Suprapubic skin (tissue), 4 donors: ENCODE data around the gene TLE7. TPM values are rescaled to one million over a fixed set of nuclear protein-coding genes. Genes with fewer than 3 reads are reported as not detected.
A peak's percentile ranks its signal among the peaks of the same experiment; 100 is the strongest.

ENCODE experiments used
- DNase-seq, 2 donors: peaks; one replicate each; pipeline ENCODE4 v3.0.0-alpha.2; 2019; ENCODE audit warnings: low spot score in 2 of 2
- H3K27ac ChIP-seq: fragments of 200-600 bp; sonication (generic); one replicate; pipeline ENCODE4 v1.5.1; 2019
- H3K27me3 ChIP-seq: fragments of 200-600 bp; sonication (generic); one replicate; pipeline ENCODE4 v1.5.1; 2019
- H3K36me3 ChIP-seq: fragments of 200-600 bp; sonication (generic); one replicate; pipeline ENCODE4 v1.5.1; 2019
- H3K4me1 ChIP-seq: fragments of 200-600 bp; sonication (generic); one replicate; pipeline ENCODE4 v1.5.1; 2019
- H3K4me3 ChIP-seq: fragments of 200-600 bp; sonication (generic); one replicate; pipeline ENCODE4 v1.5.1; 2019; ENCODE audit warnings: mild to moderate bottlenecking
- H3K9me3 ChIP-seq: fragments of 200-600 bp; sonication (generic); one replicate; pipeline ENCODE4 v1.5.1; 2019
- EP300 ChIP-seq: sonication (generic); formaldehyde crosslinking; IDR thresholded peaks from one replicate; pipeline ENCODE4 v1.6.1; 2017; ENCODE audit warnings: antibody characterized with exemption
- POLR2A ChIP-seq, 2 donors: fragments of 450-650 bp; IDR thresholded peaks; one replicate each; pipeline ENCODE4 v1.6.1; 2017; ENCODE audit warnings: antibody characterized with exemption in 2 of 2, mild to moderate bottlenecking in 2 of 2, moderate library complexity in 2 of 2
- POLR2AphosphoS5 ChIP-seq, 3 donors: sonication (generic); formaldehyde crosslinking; IDR thresholded peaks; one replicate each; pipeline ENCODE4 v1.6.1; 2017; ENCODE audit warnings: antibody characterized with exemption in 3 of 3
- WGBS: methylation state at CpG from one replicate; pipeline ENCODE4 v1.1.5; 2018; 5-methylcytosine and 5-hydroxymethylcytosine counted together
- total RNA-seq, 4 donors: library from RNA; depleted of rRNA; stranded (reverse); fragments of >200 nt; gene quantifications; one replicate each; pipeline ENCODE4 v1.1.0, GENCODE V29; 2016
- TF ChIP-seq, protein P1 (sequence below), 2 donors: fragments of 200-600 bp in 1 of 2; fragments of 450-650 bp in 1 of 2; sonication (generic) in 1 of 2; IDR thresholded peaks; one replicate each; pipeline ENCODE4 v1.5.1; 2016 to 2019; ENCODE audit warnings: antibody characterized with exemption in 2 of 2, mild to moderate bottlenecking in 1 of 2, moderate library complexity in 1 of 2

Gene TLE7
- total RNA-seq, 4 donors from 2014 or later = not detected

DNA sequence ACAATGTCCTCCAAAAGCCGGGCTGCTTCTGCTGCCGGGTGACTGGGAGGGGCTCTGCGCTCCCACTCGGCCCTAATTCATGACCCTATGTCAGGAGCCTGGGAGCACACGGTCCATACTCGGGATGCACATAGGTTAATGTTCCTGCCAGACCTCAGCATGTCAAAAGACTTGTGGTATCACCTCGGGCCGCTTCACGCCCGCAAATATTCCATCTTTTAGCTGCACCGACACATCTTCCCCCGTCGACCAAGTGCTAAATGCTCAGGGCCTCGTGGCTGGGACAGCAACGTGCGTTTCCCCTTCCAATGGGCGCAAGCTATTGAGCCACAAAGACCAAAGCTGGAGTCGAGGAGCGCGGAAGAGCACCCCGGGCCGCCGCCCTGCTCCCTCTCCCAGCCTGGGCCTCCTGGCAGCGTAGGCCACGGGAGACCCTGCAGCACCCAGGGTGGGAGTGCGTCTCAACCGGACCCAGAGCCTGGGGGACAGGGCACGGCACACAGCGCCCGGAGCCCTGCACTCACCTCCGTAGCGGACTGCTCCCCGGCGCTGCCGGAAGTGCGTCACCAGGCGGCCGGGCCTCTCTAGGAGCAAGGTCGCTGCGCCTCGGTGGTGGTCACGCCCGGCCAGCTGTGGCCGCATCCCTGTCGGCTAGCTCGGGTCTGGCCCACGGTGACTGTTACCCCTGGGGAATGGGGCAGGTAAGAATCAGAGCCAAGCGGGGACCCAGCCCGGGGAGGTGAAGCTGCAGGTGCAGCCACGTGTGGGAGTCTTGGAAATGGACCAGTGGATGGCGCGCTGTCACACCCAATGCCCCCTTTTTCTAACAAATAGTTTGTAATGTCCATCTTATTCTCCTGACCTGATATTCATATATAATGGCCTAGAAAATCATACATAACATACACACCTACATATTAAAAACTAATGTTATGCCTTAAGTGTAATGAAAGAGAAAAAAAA is 20.1 kb upstream of the TLE7 start, which contains the start of gene ZNF23:
ZNF23 (minus strand) TSS at position 562 of the 963 bp plus-strand sequence. CDS start 5,451 bp downstream, outside the sequence.
- Histone ChIP-seq H3K4me1 (peaks cover 20% of the 10 kb centered on the region), H3K36me3 (no peaks in the 10 kb centered on the region), H3K4me3 (peak within 1 kb of the TSS; percentile 96), H3K9me3 (no peaks in the 10 kb centered on the region), H3K27ac (peak within 1 kb of the TSS; percentile 83), H3K27me3 (no peaks in the 10 kb centered on the region)
- 2% methylated on average over 25 of the region's 52 CpGs for WGBS
- TF ChIP-seq, protein P1, sequence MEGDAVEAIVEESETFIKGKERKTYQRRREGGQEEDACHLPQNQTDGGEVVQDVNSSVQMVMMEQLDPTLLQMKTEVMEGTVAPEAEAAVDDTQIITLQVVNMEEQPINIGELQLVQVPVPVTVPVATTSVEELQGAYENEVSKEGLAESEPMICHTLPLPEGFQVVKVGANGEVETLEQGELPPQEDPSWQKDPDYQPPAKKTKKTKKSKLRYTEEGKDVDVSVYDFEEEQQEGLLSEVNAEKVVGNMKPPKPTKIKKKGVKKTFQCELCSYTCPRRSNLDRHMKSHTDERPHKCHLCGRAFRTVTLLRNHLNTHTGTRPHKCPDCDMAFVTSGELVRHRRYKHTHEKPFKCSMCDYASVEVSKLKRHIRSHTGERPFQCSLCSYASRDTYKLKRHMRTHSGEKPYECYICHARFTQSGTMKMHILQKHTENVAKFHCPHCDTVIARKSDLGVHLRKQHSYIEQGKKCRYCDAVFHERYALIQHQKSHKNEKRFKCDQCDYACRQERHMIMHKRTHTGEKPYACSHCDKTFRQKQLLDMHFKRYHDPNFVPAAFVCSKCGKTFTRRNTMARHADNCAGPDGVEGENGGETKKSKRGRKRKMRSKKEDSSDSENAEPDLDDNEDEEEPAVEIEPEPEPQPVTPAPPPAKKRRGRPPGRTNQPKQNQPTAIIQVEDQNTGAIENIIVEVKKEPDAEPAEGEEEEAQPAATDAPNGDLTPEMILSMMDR (IDR thresholded peaks at IDR 0.05) = no peak
- TF ChIP-seq POLR2AphosphoS5 (IDR thresholded peaks at IDR 0.05) = peak in 2 of 3 donors; percentile 42 to 67
- no peak for TF ChIP-seq EP300
- TF ChIP-seq POLR2A (IDR thresholded peaks at IDR 0.05) = peak in 1 of 2 donors; percentile 57
- DNase-seq = peak; percentile 89 to 93

DNA sequence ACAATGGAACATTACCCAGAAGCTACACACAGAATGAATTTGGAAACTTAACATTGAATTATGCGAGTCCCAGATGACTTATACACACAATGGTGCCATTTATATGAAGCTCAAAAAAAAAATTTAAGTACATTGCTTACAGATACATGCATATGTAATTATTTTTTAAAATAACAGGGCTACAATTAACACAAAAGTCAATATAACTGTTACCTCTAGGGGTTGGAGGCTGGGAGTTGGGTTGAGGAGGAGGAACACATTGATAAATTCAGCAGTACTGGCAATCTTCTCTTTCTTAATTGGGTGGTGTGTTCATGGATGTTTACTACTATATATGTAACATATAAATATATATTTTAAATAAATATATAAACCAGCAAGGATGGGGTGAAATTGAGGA is 19.1 kb upstream of the TLE7 start:
- TF ChIP-seq, protein P1 (IDR thresholded peaks at IDR 0.05) = no peak
- no peak for TF ChIP-seq EP300
- no peak for TF ChIP-seq POLR2AphosphoS5 (IDR thresholded peaks at IDR 0.05)
- no peak for TF ChIP-seq POLR2A (IDR thresholded peaks at IDR 0.05)
- H3K4me3 ChIP-seq = peak overlapping the region; percentile 96
- no peak overlapping the region for H3K27ac ChIP-seq
- WGBS = 78% methylated on average over 1 of the region's 1 CpG
- no peaks in the 10 kb centered on the region for H3K27me3 ChIP-seq
- H3K4me1 ChIP-seq = peaks cover 20% of the 10 kb centered on the region
- H3K36me3 ChIP-seq = peaks cover 8% of the 10 kb centered on the region
- H3K9me3 ChIP-seq = no peaks in the 10 kb centered on the region
- DNase-seq = no peak

DNA sequence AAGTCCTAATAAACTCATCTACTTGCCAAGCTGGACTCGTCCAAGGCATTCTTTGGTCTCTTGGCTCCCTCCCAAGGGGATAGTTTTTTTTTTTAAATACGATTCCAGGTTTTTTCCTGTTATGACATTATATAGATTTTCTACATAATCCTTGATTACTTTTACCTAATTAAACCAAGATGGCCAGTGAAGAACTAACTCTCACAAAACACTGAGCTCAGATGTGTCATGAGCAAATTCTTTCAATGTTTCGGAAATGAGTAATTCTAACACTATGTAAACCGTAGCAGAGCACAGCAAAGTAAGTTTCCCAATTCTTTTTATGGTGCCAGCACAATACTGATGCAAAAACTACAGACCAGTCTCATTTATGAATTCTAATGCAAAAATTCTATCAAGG is 18.4 kb upstream of the TLE7 start:
- peaks cover 20% of the 10 kb centered on the region for H3K4me1 ChIP-seq
- no peaks in the 10 kb centered on the region for H3K27me3 ChIP-seq
- no peak for TF ChIP-seq POLR2A (IDR thresholded peaks at IDR 0.05)
- no peak for TF ChIP-seq POLR2AphosphoS5 (IDR thresholded peaks at IDR 0.05)
- no peaks in the 10 kb centered on the region for H3K9me3 ChIP-seq
- 82% methylated on average over 4 of the region's 4 CpGs for whole genome bisulfite sequencing
- no peak overlapping the region for H3K27ac ChIP-seq
- H3K36me3 ChIP-seq = peaks cover 16% of the 10 kb centered on the region
- no peak overlapping the region for H3K4me3 ChIP-seq
- DNase-seq = no peak

DNA sequence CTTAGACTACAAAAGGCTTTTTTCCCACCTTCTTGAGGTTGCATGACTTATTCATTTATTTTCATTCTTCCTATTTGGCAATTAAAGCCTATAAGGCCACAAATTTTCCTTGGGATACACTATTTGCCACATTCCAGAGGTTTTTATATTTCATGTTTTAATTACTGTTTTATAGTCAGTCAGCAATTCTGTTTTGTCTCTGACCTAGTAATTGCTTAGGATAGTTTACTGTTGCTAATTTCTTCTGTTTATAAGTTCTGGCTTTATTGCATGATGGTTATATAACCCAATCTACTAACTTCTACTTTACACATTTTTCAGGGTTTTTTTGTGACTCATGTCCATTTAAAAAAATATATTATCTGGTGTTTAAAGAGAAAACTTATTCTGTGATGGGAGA is 17.7 kb upstream of the TLE7 start:
- Histone ChIP-seq H3K27ac (no peak overlapping the region), H3K4me3 (no peak overlapping the region), H3K4me1 (peaks cover 20% of the 10 kb centered on the region), H3K36me3 (peaks cover 23% of the 10 kb centered on the region), H3K9me3 (no peaks in the 10 kb centered on the region), H3K27me3 (no peaks in the 10 kb centered on the region)
- TF ChIP-seq EP300 = no peak
- TF ChIP-seq POLR2AphosphoS5 (IDR thresholded peaks at IDR 0.05) = no peak
- no peak for TF ChIP-seq POLR2A (IDR thresholded peaks at IDR 0.05)
- TF ChIP-seq, protein P1 (IDR thresholded peaks at IDR 0.05) = no peak
- no peak for DNase-seq

DNA sequence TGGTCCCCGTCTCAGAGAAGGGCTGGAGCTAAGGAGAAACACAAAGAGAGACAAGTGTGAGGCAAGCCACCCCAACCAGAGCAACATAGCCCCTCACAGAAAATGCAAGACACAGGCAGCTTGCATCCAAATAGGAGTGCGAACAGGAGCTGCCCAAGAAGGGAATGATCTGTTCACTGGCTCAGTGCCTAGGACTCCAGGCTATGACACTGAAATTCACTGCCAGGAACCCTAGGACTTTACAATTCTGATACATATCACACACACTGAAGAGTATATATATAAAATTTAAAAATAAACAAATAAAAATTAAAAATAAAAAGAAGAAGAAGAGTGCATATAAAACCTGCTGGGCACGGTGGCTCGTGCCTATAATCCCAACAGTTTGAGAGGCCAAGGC is 14.9 kb upstream of the TLE7 start:
- Histone ChIP-seq H3K27me3 (no peaks in the 10 kb centered on the region), H3K36me3 (peaks cover 50% of the 10 kb centered on the region), H3K4me1 (peaks cover 12% of the 10 kb centered on the region), H3K27ac (no peak overlapping the region), H3K4me3 (no peak overlapping the region), H3K9me3 (peaks cover 4% of the 10 kb centered on the region)
- no peak for TF ChIP-seq EP300
- TF ChIP-seq, protein P1 (IDR thresholded peaks at IDR 0.05) = no peak
- TF ChIP-seq POLR2AphosphoS5 (IDR thresholded peaks at IDR 0.05) = no peak
- no peak for TF ChIP-seq POLR2A (IDR thresholded peaks at IDR 0.05)
- DNase-seq = no peak
- WGBS = 93% methylated on average over 4 of the region's 4 CpGs
